Measurements from ENCODE around the gene MYO18A.
"Not testable (repeated sequence)": the region's sequence is repeated elsewhere in the genome, so short reads cannot be mapped to it uniquely, and the experiment has no call there.

Gene MYO18A

DNA sequence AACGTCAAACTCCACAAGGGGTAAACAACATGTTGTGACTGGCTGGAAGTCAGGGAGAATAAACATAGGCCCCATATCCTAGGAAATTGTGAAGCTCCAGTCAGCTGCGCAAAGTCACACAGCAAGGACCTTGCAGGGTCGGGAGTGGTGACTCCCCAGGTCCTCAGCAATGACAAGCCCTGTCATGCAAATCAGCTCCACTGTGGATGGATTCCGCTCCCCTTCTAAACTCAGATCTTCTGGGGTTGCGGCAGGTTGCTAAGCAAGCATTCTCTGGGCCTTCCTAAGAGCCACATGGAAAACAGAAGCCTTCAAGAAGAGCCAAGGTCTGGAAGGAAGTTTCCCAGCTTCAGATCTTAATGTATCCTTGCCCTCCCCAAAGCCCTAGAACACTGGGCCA lies 28.9 kb upstream of the MYO18A start:
- Histone ChIP-seq H3K14ac (ENCODE audit: low read length) (no peak overlapping the region), H3K36me3 (replicated peaks in 1 of 2; ENCODE audit: control insufficient read depth in 2 of 2, insufficient read depth in 2 of 2, low read length in 2 of 2) (no peaks in the 10 kb centered on the region), H2AFZ (ENCODE audit: low read length) (peak overlapping the region; percentile 54), H3K27me3 (ENCODE audit: control insufficient read depth in 3 of 3, insufficient read depth in 3 of 3, low read depth in 1 of 3, low read length in 3 of 3) (no peaks in the 10 kb centered on the region), H2AK5ac (ENCODE audit: low read depth, low read length) (no peak overlapping the region), H2BK120ac (ENCODE audit: low read depth, low read length) (no peak overlapping the region), H3K4me2 (ENCODE audit: insufficient read depth, low read length, poor library complexity, severe bottlenecking) (no peak overlapping the region), H3K18ac (ENCODE audit: low read length) (peak overlapping the region; percentile 42), H4K8ac (ENCODE audit: low read depth, low read length) (no peak overlapping the region), H2BK12ac (ENCODE audit: low read length) (no peak overlapping the region), H3K23ac (ENCODE audit: low read depth, low read length, poor library complexity) (no peak overlapping the region), H3K9me3 (replicated peaks in 1 of 2; ENCODE audit: control insufficient read depth in 2 of 2, insufficient read depth in 1 of 2, low read depth in 1 of 2, low read length in 2 of 2) (no peaks in the 10 kb centered on the region), H3K4ac (ENCODE audit: low read length) (no peak overlapping the region), H2BK5ac (ENCODE audit: low read length) (no peak overlapping the region), H3K79me1 (ENCODE audit: low read depth, low read length) (no peaks in the 10 kb centered on the region), H3K27ac (replicated peaks; ENCODE audit: low read length) (no peak overlapping the region), H3K4me3 (ENCODE audit: low read length in 2 of 2) (no peak overlapping the region), H4K91ac (ENCODE audit: low read depth, low read length, poor library complexity) (no peak overlapping the region), H3K4me1 (ENCODE audit: control insufficient read depth in 2 of 2, insufficient read depth in 1 of 2, low read depth in 1 of 2, low read length in 2 of 2) (peaks cover 10 to 11% of the 10 kb centered on the region in 2 donors), H2BK15ac (ENCODE audit: low read length) (no peak overlapping the region), H3K9ac (ENCODE audit: low read depth, low read length, poor library complexity) (no peak overlapping the region)
- no peak for DNase-seq (ENCODE audit: low spot score)
- WGBS, 2 donors (ENCODE audit: extremely low coverage in 2 of 2, insufficient read length in 2 of 2, insufficient replicate concordance in 1 of 2), result no CpG with 5 or more reads among the region's 5 CpGs

DNA sequence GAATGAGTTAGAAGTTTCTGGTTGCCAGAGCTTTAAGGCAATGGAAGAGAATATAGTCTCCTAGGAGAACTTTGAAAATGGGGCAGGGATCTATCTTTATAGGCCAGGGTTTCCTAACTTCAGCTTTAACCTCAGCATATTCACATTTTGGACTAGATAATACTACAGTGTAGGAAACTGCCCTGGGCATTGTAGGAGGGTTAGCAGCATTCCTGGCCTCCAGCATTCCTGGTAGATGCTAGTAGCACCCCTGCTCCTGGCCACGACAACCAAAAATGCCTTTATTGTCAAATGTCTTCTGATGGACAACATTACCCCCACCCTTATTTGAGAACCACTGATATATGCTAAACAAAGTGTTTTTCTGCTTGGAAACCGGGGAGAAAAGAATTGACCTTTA lies 27.8 kb upstream of the MYO18A start:
- Histone ChIP-seq H4K91ac (ENCODE audit: low read depth, low read length, poor library complexity) (no peak overlapping the region), H2BK120ac (ENCODE audit: low read depth, low read length) (no peak overlapping the region)

DNA sequence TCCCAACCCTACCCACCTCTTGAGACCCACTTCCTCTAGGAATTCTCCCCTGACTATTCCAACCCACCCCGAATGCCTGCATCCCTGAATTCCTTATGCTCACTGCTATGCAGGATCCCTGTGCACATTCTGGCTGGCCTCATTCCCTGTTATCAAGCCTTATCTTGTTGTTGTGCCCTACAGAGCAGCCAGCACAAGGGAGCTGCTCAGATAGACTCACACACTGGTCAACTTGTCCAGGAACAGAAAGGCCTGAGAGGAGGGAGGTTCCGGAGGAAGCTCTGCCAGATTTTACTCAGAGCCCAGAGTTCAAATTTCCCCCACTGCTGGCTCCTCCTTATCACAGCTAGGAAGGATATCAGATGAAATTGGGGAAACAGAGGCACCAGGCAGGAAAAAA lies 24.8 kb upstream of the MYO18A start:
- no peak overlapping the region for H3K27ac ChIP-seq (replicated peaks; ENCODE audit: low read length)
- H3K23ac ChIP-seq (ENCODE audit: low read depth, low read length, poor library complexity), result no peak overlapping the region
- WGBS, 2 donors (ENCODE audit: extremely low coverage in 2 of 2, insufficient read length in 2 of 2, insufficient replicate concordance in 1 of 2), result no CpG with 5 or more reads among the region's 2 CpGs
- H4K8ac ChIP-seq (ENCODE audit: low read depth, low read length), result no peak overlapping the region
- no peak for DNase-seq (ENCODE audit: low spot score)
- no peak overlapping the region for H2AK5ac ChIP-seq (ENCODE audit: low read depth, low read length)
- no peak overlapping the region for H2BK120ac ChIP-seq (ENCODE audit: low read depth, low read length)
- H3K36me3 ChIP-seq (replicated peaks in 1 of 2; ENCODE audit: control insufficient read depth in 2 of 2, insufficient read depth in 2 of 2, low read length in 2 of 2), result no peaks in the 10 kb centered on the region
- H3K79me1 ChIP-seq (ENCODE audit: low read depth, low read length), result no peaks in the 10 kb centered on the region
- H3K14ac ChIP-seq (ENCODE audit: low read length), result no peak overlapping the region
- no peak overlapping the region for H3K4ac ChIP-seq (ENCODE audit: low read length)
- H4K91ac ChIP-seq (ENCODE audit: low read depth, low read length, poor library complexity), result no peak overlapping the region
- H3K4me1 ChIP-seq (ENCODE audit: control insufficient read depth in 2 of 2, insufficient read depth in 1 of 2, low read depth in 1 of 2, low read length in 2 of 2), result peaks cover 4 to 7% of the 10 kb centered on the region in 2 donors
- H3K9ac ChIP-seq (ENCODE audit: low read depth, low read length, poor library complexity), result no peak overlapping the region
- H2BK12ac ChIP-seq (ENCODE audit: low read length), result no peak overlapping the region
- H3K27me3 ChIP-seq (ENCODE audit: control insufficient read depth in 3 of 3, insufficient read depth in 3 of 3, low read depth in 1 of 3, low read length in 3 of 3), result no peaks in the 10 kb centered on the region
- no peak overlapping the region for H3K18ac ChIP-seq (ENCODE audit: low read length)
- no peak overlapping the region for H2AFZ ChIP-seq (ENCODE audit: low read length)
- no peak overlapping the region for H2BK15ac ChIP-seq (ENCODE audit: low read length)
- H2BK5ac ChIP-seq (ENCODE audit: low read length), result no peak overlapping the region
- H3K4me3 ChIP-seq (ENCODE audit: low read length in 2 of 2), result no peak overlapping the region
- H3K4me2 ChIP-seq (ENCODE audit: insufficient read depth, low read length, poor library complexity, severe bottlenecking), result no peak overlapping the region
- peaks cover 0 to 2% of the 10 kb centered on the region in 2 donors for H3K9me3 ChIP-seq (replicated peaks in 1 of 2; ENCODE audit: control insufficient read depth in 2 of 2, insufficient read depth in 1 of 2, low read depth in 1 of 2, low read length in 2 of 2)

More for the DNA sequence above, 27.8 kb upstream of the MYO18A start:
- H3K4me3 ChIP-seq (ENCODE audit: low read length in 2 of 2), result no peak overlapping the region
- H3K27ac ChIP-seq (replicated peaks; ENCODE audit: low read length), result no peak overlapping the region
- H3K79me1 ChIP-seq (ENCODE audit: low read depth, low read length), result no peaks in the 10 kb centered on the region
- no peaks in the 10 kb centered on the region for H3K27me3 ChIP-seq (ENCODE audit: control insufficient read depth in 3 of 3, insufficient read depth in 3 of 3, low read depth in 1 of 3, low read length in 3 of 3)
- no peak overlapping the region for H3K18ac ChIP-seq (ENCODE audit: low read length)
- H3K14ac ChIP-seq (ENCODE audit: low read length), result no peak overlapping the region
- no peak overlapping the region for H3K9ac ChIP-seq (ENCODE audit: low read depth, low read length, poor library complexity)
- H3K36me3 ChIP-seq (replicated peaks in 1 of 2; ENCODE audit: control insufficient read depth in 2 of 2, insufficient read depth in 2 of 2, low read length in 2 of 2), result no peaks in the 10 kb centered on the region
- H4K8ac ChIP-seq (ENCODE audit: low read depth, low read length), result no peak overlapping the region
- H2BK15ac ChIP-seq (ENCODE audit: low read length), result no peak overlapping the region
- H3K23ac ChIP-seq (ENCODE audit: low read depth, low read length, poor library complexity), result no peak overlapping the region
- DNase-seq (ENCODE audit: low spot score), result no peak
- H3K4me1 ChIP-seq (ENCODE audit: control insufficient read depth in 2 of 2, insufficient read depth in 1 of 2, low read depth in 1 of 2, low read length in 2 of 2), result peaks cover 10 to 11% of the 10 kb centered on the region in 2 donors
- no peaks in the 10 kb centered on the region for H3K9me3 ChIP-seq (replicated peaks in 1 of 2; ENCODE audit: control insufficient read depth in 2 of 2, insufficient read depth in 1 of 2, low read depth in 1 of 2, low read length in 2 of 2)
- no peak overlapping the region for H2AK5ac ChIP-seq (ENCODE audit: low read depth, low read length)
- WGBS, 2 donors (ENCODE audit: extremely low coverage in 2 of 2, insufficient read length in 2 of 2, insufficient replicate concordance in 1 of 2), result no CpG with 5 or more reads among the region's 2 CpGs
- no peak overlapping the region for H2BK12ac ChIP-seq (ENCODE audit: low read length)
- no peak overlapping the region for H2BK5ac ChIP-seq (ENCODE audit: low read length)
- H2AFZ ChIP-seq (ENCODE audit: low read length), result peak overlapping the region; percentile 12
- H3K4me2 ChIP-seq (ENCODE audit: insufficient read depth, low read length, poor library complexity, severe bottlenecking), result no peak overlapping the region
- H3K4ac ChIP-seq (ENCODE audit: low read length), result no peak overlapping the region

DNA sequence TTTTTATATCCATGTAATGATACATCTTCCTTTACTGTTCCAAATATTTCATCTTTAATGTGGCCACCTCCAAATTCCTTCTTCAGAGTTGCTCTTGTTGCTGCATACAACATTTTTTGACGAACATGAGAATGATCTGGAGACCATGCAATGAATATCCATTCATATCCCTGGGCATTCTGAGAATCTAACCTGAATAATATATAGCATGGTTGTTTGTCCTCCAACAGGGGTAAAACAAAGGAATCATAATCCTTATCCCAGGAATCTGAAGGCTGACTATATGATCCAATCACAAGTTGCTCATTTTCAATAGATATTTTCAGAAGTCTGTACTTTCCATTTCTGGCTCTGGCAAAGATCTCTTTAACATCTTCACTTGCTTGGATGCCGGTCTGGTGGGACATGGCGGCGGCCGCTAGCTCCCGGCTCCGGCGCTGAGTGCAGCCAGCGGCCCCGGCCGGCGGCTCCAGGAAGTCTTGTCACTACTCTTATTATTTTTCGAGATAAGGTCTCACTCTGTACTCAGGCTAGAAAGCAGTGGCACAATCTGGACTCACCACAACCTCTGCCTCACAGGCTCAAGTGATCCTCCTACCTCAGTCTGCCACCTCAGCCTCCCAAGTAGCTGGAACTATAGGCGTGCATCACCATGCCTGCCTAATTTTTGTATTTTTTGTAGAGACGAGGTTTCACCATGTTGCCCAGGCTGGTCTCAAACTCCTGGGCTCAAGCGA lies 24.0 kb upstream of the MYO18A start:
- H3K27ac ChIP-seq (replicated peaks; ENCODE audit: low read length); H3K27me3 ChIP-seq (ENCODE audit: control insufficient read depth in 3 of 3, insufficient read depth in 3 of 3, low read depth in 1 of 3, low read length in 3 of 3); H3K18ac ChIP-seq (ENCODE audit: low read length); H2BK120ac ChIP-seq (ENCODE audit: low read depth, low read length); H3K36me3 ChIP-seq (replicated peaks in 1 of 2; ENCODE audit: control insufficient read depth in 2 of 2, insufficient read depth in 2 of 2, low read length in 2 of 2); H3K4me1 ChIP-seq (ENCODE audit: control insufficient read depth in 2 of 2, insufficient read depth in 1 of 2, low read depth in 1 of 2, low read length in 2 of 2); DNase-seq (ENCODE audit: low spot score); H3K9me3 ChIP-seq (replicated peaks in 1 of 2; ENCODE audit: control insufficient read depth in 2 of 2, insufficient read depth in 1 of 2, low read depth in 1 of 2, low read length in 2 of 2); H2AFZ ChIP-seq (ENCODE audit: low read length); H3K9ac ChIP-seq (ENCODE audit: low read depth, low read length, poor library complexity); H3K23ac ChIP-seq (ENCODE audit: low read depth, low read length, poor library complexity); H3K4me2 ChIP-seq (ENCODE audit: insufficient read depth, low read length, poor library complexity, severe bottlenecking); H3K79me1 ChIP-seq (ENCODE audit: low read depth, low read length); H3K14ac ChIP-seq (ENCODE audit: low read length); H3K4me3 ChIP-seq (ENCODE audit: low read length in 2 of 2); H2BK12ac ChIP-seq (ENCODE audit: low read length); H2BK15ac ChIP-seq (ENCODE audit: low read length); H2BK5ac ChIP-seq (ENCODE audit: low read length); H3K4ac ChIP-seq (ENCODE audit: low read length); H2AK5ac ChIP-seq (ENCODE audit: low read depth, low read length); H4K8ac ChIP-seq (ENCODE audit: low read depth, low read length); H4K91ac ChIP-seq (ENCODE audit: low read depth, low read length, poor library complexity): not testable (repeated sequence)
- WGBS, 2 donors (ENCODE audit: extremely low coverage in 2 of 2, insufficient read length in 2 of 2, insufficient replicate concordance in 1 of 2), result no CpG with 5 or more reads among the region's 16 CpGs

All from neuronal stem cell (in vitro differentiated cells).